Astrocyte (in vitro differentiated cells and primary cell): ENCODE results near the gene CHEK2. TPM values are rescaled to one million over a fixed set of nuclear protein-coding genes. Genes with fewer than 3 reads are reported as not detected.
"Not testable (repeated sequence)": the region's sequence is repeated elsewhere in the genome, so short reads cannot be mapped to it uniquely, and the experiment has no call there.

Source experiments
- DNase-seq: peaks from one replicate; pipeline ENCODE4 v3.0.0-alpha.2; 2010; ENCODE audit warnings: low read depth
- FAIRE-seq: peaks from 2 replicates; lab custom pipeline; 2011; peaks lifted over from hg19 to GRCh38; lab: Jason Lieb, UNC
- H2AFZ ChIP-seq: 2 replicates; pipeline ENCODE4 v1.6.0; 2012; ENCODE audit warnings: low read depth, low read length, inconsistent platforms
- H3K27ac ChIP-seq: 2 replicates; pipeline ENCODE4 v1.5.1; 2011; ENCODE audit warnings: low read depth, low read length, inconsistent platforms
- H3K27me3 ChIP-seq: 2 replicates; pipeline ENCODE4 v1.6.0; 2011; ENCODE audit warnings: low read length, inconsistent platforms; ENCODE audit not compliant: insufficient read depth
- H3K36me3 ChIP-seq: 2 replicates; pipeline ENCODE4 v1.5.1; 2011; ENCODE audit warnings: low read length, inconsistent platforms; ENCODE audit not compliant: insufficient read depth
- H3K4me1 ChIP-seq: 2 replicates; pipeline ENCODE4 v1.5.1; 2011; ENCODE audit warnings: low read length, inconsistent platforms; ENCODE audit not compliant: insufficient read depth
- H3K4me2 ChIP-seq: 2 replicates; pipeline ENCODE4 v1.6.0; 2012; ENCODE audit warnings: low read length, inconsistent platforms
- H3K4me3 ChIP-seq: 2 replicates; pipeline ENCODE4 v1.5.1; 2011; ENCODE audit warnings: low read depth, mild to moderate bottlenecking, low read length, inconsistent platforms; ENCODE audit not compliant: insufficient read depth
- H3K79me2 ChIP-seq: 2 replicates; pipeline ENCODE4 v1.6.0; 2012; ENCODE audit warnings: mild to moderate bottlenecking, low read length, inconsistent platforms; ENCODE audit not compliant: insufficient read depth
- H3K9ac ChIP-seq: 2 replicates; pipeline ENCODE4 v1.6.0; 2012; ENCODE audit warnings: mild to moderate bottlenecking, low read length, inconsistent platforms
- H3K9me3 ChIP-seq: 2 replicates; pipeline ENCODE4 v1.5.1; 2012; ENCODE audit warnings: low read depth, mild to moderate bottlenecking, low read length, inconsistent platforms; ENCODE audit not compliant: insufficient read depth
- H4K20me1 ChIP-seq: 2 replicates; pipeline ENCODE4 v1.6.0; 2012; ENCODE audit warnings: low read length, inconsistent platforms; ENCODE audit not compliant: insufficient read depth
- H3K27ac Mint-ChIP-seq: one replicate; pipeline ENCODE4 v1.8.0; 2021; ENCODE audit warnings: mild to moderate bottlenecking, mixed read lengths; ENCODE audit not compliant: unreplicated experiment
- H3K27me3 Mint-ChIP-seq: one replicate; pipeline ENCODE4 v1.8.0; 2021; ENCODE audit warnings: low read depth, mixed read lengths; ENCODE audit not compliant: unreplicated experiment
- H3K36me3 Mint-ChIP-seq: one replicate; pipeline ENCODE4 v1.8.0; 2021; ENCODE audit warnings: low read depth, mixed read lengths; ENCODE audit not compliant: unreplicated experiment
- H3K4me1 Mint-ChIP-seq: one replicate; pipeline ENCODE4 v1.8.0; 2021; ENCODE audit warnings: low read depth, mixed read lengths; ENCODE audit not compliant: unreplicated experiment
- H3K4me3 Mint-ChIP-seq: one replicate; pipeline ENCODE4 v1.8.0; 2021; ENCODE audit warnings: mild to moderate bottlenecking, moderate library complexity, mixed read lengths; ENCODE audit not compliant: unreplicated experiment
- H3K9me3 Mint-ChIP-seq: one replicate; pipeline ENCODE4 v1.8.0; 2021; ENCODE audit warnings: mild to moderate bottlenecking, mixed read lengths; ENCODE audit not compliant: unreplicated experiment
- CTCF ChIP-seq: IDR thresholded peaks from 2 replicates; pipeline ENCODE4 v1.5.1; 2011; ENCODE audit warnings: low read depth, mild to moderate bottlenecking, inconsistent platforms, low read length, moderate library complexity; ENCODE audit not compliant: insufficient read depth
- EZH2 ChIP-seq: IDR thresholded peaks from 2 replicates; pipeline ENCODE4 v1.6.1; 2012; ENCODE audit warnings: mild to moderate bottlenecking, low read length, inconsistent platforms; ENCODE audit not compliant: insufficient read depth
- total RNA-seq: library from RNA; stranded (reverse); gene quantifications from 2 replicates; pipeline ENCODE4 v1.2.1, GENCODE V29; 2021

The CHEK2 gene
- total RNA-seq, 1 donor from 2014 or later: 5.7 TPM

GRCh38 chr22:28678170-28678569 lies 63.5 kb downstream of the CHEK2 start:
- H3K27ac Mint-ChIP-seq, DNase-seq, H3K36me3 Mint-ChIP-seq, H2AFZ ChIP-seq, H3K79me2 ChIP-seq, H3K4me1 ChIP-seq, FAIRE-seq, H3K4me3 ChIP-seq, H3K36me3 ChIP-seq, H3K9me3 Mint-ChIP-seq, H3K9me3 ChIP-seq, H3K4me1 Mint-ChIP-seq, H3K4me2 ChIP-seq, H3K27ac ChIP-seq, H3K9ac ChIP-seq: not testable (repeated sequence)
- H3K4me3 Mint-ChIP-seq: peak overlapping the region; percentile 57
- peaks cover 48% of the 10 kb centered on the region for H3K27me3 Mint-ChIP-seq
- Histone ChIP-seq H4K20me1 (peaks cover 20% of the 10 kb centered on the region), H3K27me3 (peaks cover 20% of the 10 kb centered on the region)

- DNase-seq: peak; percentile 69
These were observed 67.5 kb downstream of the CHEK2 start for GRCh38 chr22:28674121-28674563.

GRCh38 chr22:28670756-28671155 lies 70.9 kb downstream of the CHEK2 start:
- H3K27ac Mint-ChIP-seq: no peak overlapping the region
- H3K4me2 ChIP-seq: no peak overlapping the region

More at GRCh38 chr22:28674121-28674563, 67.5 kb downstream of the CHEK2 start:
- TF ChIP-seq CTCF (no peak), EZH2 (no peak)
- peaks cover 4% of the 10 kb centered on the region for H3K9me3 ChIP-seq
- H3K4me2 ChIP-seq: no peak overlapping the region
- Mint-ChIP-seq H3K27ac (no peak overlapping the region), H3K4me1 (no peaks in the 10 kb centered on the region), H3K9me3 (peaks cover 8% of the 10 kb centered on the region), H3K36me3 (no peaks in the 10 kb centered on the region), H3K27me3 (peaks cover 42% of the 10 kb centered on the region), H3K4me3 (no peak overlapping the region)
- H3K9ac ChIP-seq: no peak overlapping the region
- no peak overlapping the region for H3K27ac ChIP-seq
- H3K79me2 ChIP-seq: no peaks in the 10 kb centered on the region
- peaks cover 27% of the 10 kb centered on the region for H3K27me3 ChIP-seq
- peaks cover 20% of the 10 kb centered on the region for H4K20me1 ChIP-seq
- peaks cover 6% of the 10 kb centered on the region for H3K4me1 ChIP-seq
- no peak for FAIRE-seq
- H2AFZ ChIP-seq: no peak overlapping the region
- no peaks in the 10 kb centered on the region for H3K36me3 ChIP-seq
- H3K4me3 ChIP-seq: no peak overlapping the region

More at GRCh38 chr22:28670756-28671155, 70.9 kb downstream of the CHEK2 start:
- no peaks in the 10 kb centered on the region for H3K4me1 Mint-ChIP-seq
- H2AFZ ChIP-seq: no peak overlapping the region
- no peak overlapping the region for H3K4me3 ChIP-seq
- H3K9me3 Mint-ChIP-seq: peaks cover 8% of the 10 kb centered on the region
- H3K79me2 ChIP-seq: no peaks in the 10 kb centered on the region
- H3K36me3 Mint-ChIP-seq: no peaks in the 10 kb centered on the region
- no peaks in the 10 kb centered on the region for H3K4me1 ChIP-seq
- no peak overlapping the region for H3K4me3 Mint-ChIP-seq
- H4K20me1 ChIP-seq: peaks cover 20% of the 10 kb centered on the region
- H3K27ac ChIP-seq: no peak overlapping the region
- FAIRE-seq (no peak), DNase-seq (peak; percentile 14)
- peaks cover 4% of the 10 kb centered on the region for H3K9me3 ChIP-seq
- peaks cover 17% of the 10 kb centered on the region for H3K27me3 ChIP-seq
- H3K9ac ChIP-seq: no peak overlapping the region
- TF ChIP-seq EZH2 (no peak), CTCF (no peak)
- H3K27me3 Mint-ChIP-seq: peaks cover 27% of the 10 kb centered on the region
- H3K36me3 ChIP-seq: no peaks in the 10 kb centered on the region
